ENCODE data around the gene PRXL2A. TPM values are rescaled to one million over a fixed set of nuclear protein-coding genes. Genes with fewer than 3 reads are reported as not detected.

Gene PRXL2A
- total RNA-seq, 1 experiment from 2014 or later, result 47.1 TPM

DNA sequence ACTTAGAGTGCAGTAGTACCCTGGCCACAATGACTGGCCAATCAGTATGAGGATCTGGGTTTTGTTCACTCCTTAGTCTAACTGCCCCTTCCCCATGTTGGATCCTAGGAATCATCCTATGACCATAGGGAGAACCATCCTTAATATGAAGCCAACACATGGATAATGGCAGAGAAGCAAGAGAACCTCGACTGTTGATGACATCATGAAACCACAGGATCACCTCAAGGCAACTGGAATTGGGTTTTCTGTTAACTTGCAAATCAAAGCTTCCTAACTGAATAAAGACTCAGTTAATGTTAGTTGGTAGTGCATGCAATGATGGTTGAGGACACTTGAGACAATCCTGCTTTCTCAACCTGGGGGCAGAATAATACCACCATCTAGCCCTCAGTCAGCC, 3.3 kb upstream of the PRXL2A start:
- H3K27ac Mint-ChIP-seq, result no peak overlapping the region
- H2AFZ ChIP-seq (ENCODE audit: low read length), result no peak overlapping the region

More for the DNA sequence above, 3.3 kb upstream of the PRXL2A start:
- no peak for DNase-seq
- H3K23ac ChIP-seq (ENCODE audit: insufficient read length, low read depth, low read length), result no peak overlapping the region
- H4K8ac ChIP-seq (replicated peaks; ENCODE audit: insufficient read length, low read depth, low read length), result no peak overlapping the region
- H3K27ac ChIP-seq (ENCODE audit: insufficient read length, low read depth, low read length), result no peak overlapping the region
- no peak overlapping the region for H3K18ac ChIP-seq (ENCODE audit: insufficient read length, low read depth, low read length)
- H2AK5ac ChIP-seq (ENCODE audit: insufficient read length, low read length), result no peak overlapping the region
- no peak overlapping the region for H3K56ac ChIP-seq (ENCODE audit: insufficient read length, low read depth, low read length)
- H3K4me3 Mint-ChIP-seq, result no peak overlapping the region
- no peak overlapping the region for H3K4ac ChIP-seq (ENCODE audit: low read depth, low read length)
- peaks cover 0 to 2% (median 0%) of the 10 kb centered on the region in 3 experiments; a peak in 2 of 7 replicates for H3K36me3 Mint-ChIP-seq (ENCODE audit: insufficient read depth in 1 of 3, low read depth in 3 of 3)
- no peak overlapping the region for H3K14ac ChIP-seq (ENCODE audit: insufficient read depth, low read length)
- no peak overlapping the region for H3K4me2 ChIP-seq (ENCODE audit: insufficient read depth, insufficient read length, low read length)
- H2BK15ac ChIP-seq (ENCODE audit: low read depth, low read length), result no peak overlapping the region
- H3K9me3 Mint-ChIP-seq, result no peaks in the 10 kb centered on the region
- peaks cover 4% of the 10 kb centered on the region; the same call in 1 of the 2 replicates for H3K27me3 ChIP-seq (ENCODE audit: insufficient read depth, low read length)
- no CpG with 5 or more reads among the region's 1 CpG for WGBS (ENCODE audit: extremely low coverage, insufficient read length, low lambda C conversion rate)
- H4K5ac ChIP-seq (ENCODE audit: insufficient read length, low read depth, low read length), result no peak overlapping the region
- no peak overlapping the region for H2BK120ac ChIP-seq (ENCODE audit: low read depth, low read length, poor library complexity, severe bottlenecking)
- peaks cover 8% of the 10 kb centered on the region for H3K23me2 ChIP-seq (ENCODE audit: insufficient read length, low read depth, low read length, poor library complexity, severe bottlenecking)
- no peaks in the 10 kb centered on the region for H3K9me3 ChIP-seq (ENCODE audit: control insufficient read depth, low read depth, low read length)
- peaks cover 19 to 27% of the 10 kb centered on the region in 2 experiments for H3K4me1 Mint-ChIP-seq
- H3K27me3 Mint-ChIP-seq (ENCODE audit: low read depth), result peaks cover 31% of the 10 kb centered on the region
- no peak overlapping the region for H4K91ac ChIP-seq (ENCODE audit: insufficient read length, low read depth, low read length)
- no peak overlapping the region for H3T11ph ChIP-seq (ENCODE audit: low read length)
- no peaks in the 10 kb centered on the region for H3K79me2 ChIP-seq (ENCODE audit: insufficient read depth, low read length)
- TF ChIP-seq CTCF (conservative IDR thresholded peaks at IDR 0.05), result no peak
- H2BK5ac ChIP-seq (ENCODE audit: insufficient read length, low read length), result no peak overlapping the region
- no peaks in the 10 kb centered on the region for H3K79me1 ChIP-seq (ENCODE audit: insufficient read depth, low read depth, low read length, poor library complexity, severe bottlenecking)
- H3K9ac ChIP-seq (ENCODE audit: extremely low read depth, insufficient read length, low read length), result no peak overlapping the region
- H3K4me1 ChIP-seq (ENCODE audit: insufficient read depth, low read length), result no peaks in the 10 kb centered on the region
- no peaks in the 10 kb centered on the region for H4K20me1 ChIP-seq (ENCODE audit: control insufficient read depth, insufficient read depth, insufficient read length)
- H2BK12ac ChIP-seq (ENCODE audit: insufficient read length, low read depth, low read length), result no peak overlapping the region
- no peak overlapping the region for H2BK20ac ChIP-seq (ENCODE audit: low read depth, low read length, poor library complexity, severe bottlenecking)
